Endothelial cell of umbilical vein (primary cell): Measurements from ENCODE around the gene ARHGAP21. TPM values are rescaled to one million over a fixed set of nuclear protein-coding genes. Genes with fewer than 3 reads are reported as not detected.

Experiments used
- BruUV-seq: library from RNA; stranded (reverse); fragments of 400-500 nt; replicated peaks from 2 replicates; lab custom pipeline; 2021; lab: Mats Ljungman, UMichigan
- CTCF ChIA-PET: fragments of 300-600, 350-600 bp; sonication (Branson Sonifier 250); formaldehyde crosslinking; loops from one replicate; lab custom pipeline; 2021; ENCODE audit warnings: antibody characterized with exemption, inconsistent platforms; lab: Charles Lee
- POLR2A ChIA-PET: fragments of 300-600, 350-600 bp; sonication (Branson Sonifier 250); formaldehyde crosslinking; loops from one replicate; lab custom pipeline; 2021; ENCODE audit warnings: antibody characterized with exemption, inconsistent platforms; lab: Charles Lee
- DNase-seq: peaks from one replicate; pipeline ENCODE4 v3.0.0-alpha.2; 2011; ENCODE audit warnings: low read depth, low spot score
- FAIRE-seq: peaks from 2 replicates; lab custom pipeline; 2011; peaks lifted over from hg19 to GRCh38; lab: Jason Lieb, UNC
- H2AFZ ChIP-seq: 2 replicates; pipeline ENCODE4 v1.6.0; 2012; ENCODE audit warnings: low read depth, low read length, control low read depth, inconsistent platforms
- H3K27ac ChIP-seq: 2 replicates; pipeline ENCODE4 v1.5.1; 2011; ENCODE audit warnings: low read depth, mild to moderate bottlenecking, control low read depth, low read length, moderate library complexity; ENCODE audit not compliant: insufficient read depth
- H3K27me3 ChIP-seq, 2 experiments: 2 replicates each; pipeline versions ENCODE4 v1.6.0 to v1.6.1; 2011; ENCODE audit warnings: low read length in 2 of 2, mixed read lengths in 1 of 2; ENCODE audit not compliant: control insufficient read depth in 2 of 2, insufficient read depth in 2 of 2
- H3K36me3 ChIP-seq, 2 experiments: 2 replicates in 1 of 2; 3 replicates in 1 of 2; pipeline ENCODE4 v1.5.1; 2011; ENCODE audit warnings: low read length in 2 of 2, mild to moderate bottlenecking in 1 of 2, moderate library complexity in 1 of 2; ENCODE audit not compliant: control insufficient read depth in 2 of 2, insufficient read depth in 2 of 2; ENCODE audit errors: extremely low read depth in 1 of 2
- H3K4me1 ChIP-seq: 3 replicates; pipeline ENCODE4 v1.5.1; 2011; ENCODE audit warnings: mild to moderate bottlenecking, low read length; ENCODE audit not compliant: control insufficient read depth, insufficient read depth; ENCODE audit errors: extremely low read depth
- H3K4me2 ChIP-seq: 2 replicates; pipeline ENCODE4 v1.6.1; 2011; ENCODE audit warnings: low read length, control low read depth, mixed read lengths; ENCODE audit not compliant: insufficient read depth
- H3K4me3 ChIP-seq, 3 experiments: fragments of 200-600 bp in 1 of 3; sonication (generic), shearing (Covaris generic) in 1 of 3; replicated peaks in 1 of 3; 2 replicates each; pipeline ENCODE4 v1.5.1; 2011 to 2016; ENCODE audit warnings: control low read depth in 3 of 3, low read length in 3 of 3, mild to moderate bottlenecking in 2 of 3, inconsistent platforms in 1 of 3, low read depth in 1 of 3, moderate library complexity in 1 of 3; ENCODE audit not compliant: insufficient read depth in 1 of 3
- H3K79me2 ChIP-seq: 2 replicates; pipeline ENCODE4 v1.6.0; 2012; ENCODE audit warnings: low read length, inconsistent platforms; ENCODE audit not compliant: control insufficient read depth, insufficient read depth
- H3K9ac ChIP-seq: replicated peaks from 2 replicates; pipeline ENCODE3; 2011; ENCODE audit warnings: low read length, control low read depth; ENCODE audit not compliant: insufficient read depth; ENCODE audit errors: extremely low read depth
- H3K9me1 ChIP-seq: replicated peaks from 3 replicates; pipeline ENCODE4 v1.6.0; 2011; ENCODE audit warnings: mild to moderate bottlenecking, low read length; ENCODE audit not compliant: control insufficient read depth, insufficient read depth; ENCODE audit errors: extremely low read depth
- H3K9me3 ChIP-seq: replicated peaks from 2 replicates; pipeline ENCODE4 v1.5.1; 2012; ENCODE audit warnings: low read length, inconsistent platforms; ENCODE audit not compliant: control insufficient read depth, insufficient read depth
- H4K20me1 ChIP-seq: replicated peaks from 2 replicates; pipeline ENCODE3; 2011; ENCODE audit warnings: mild to moderate bottlenecking, low read length; ENCODE audit not compliant: control insufficient read depth, insufficient read depth; ENCODE audit errors: extremely low read depth
- EZH2 ChIP-seq: IDR thresholded peaks from 2 replicates; pipeline ENCODE4 v1.6.1; 2012; ENCODE audit warnings: borderline replicate concordance, low read depth, mild to moderate bottlenecking, moderate library complexity, low read length, inconsistent platforms; ENCODE audit not compliant: severe bottlenecking
- JUN ChIP-seq: IDR thresholded peaks from 2 replicates; pipeline ENCODE4 v1.6.1; 2011; ENCODE audit warnings: borderline replicate concordance, low read depth; ENCODE audit not compliant: insufficient read length, insufficient read depth
- MYC ChIP-seq: IDR thresholded peaks from one replicate; pipeline ENCODE4 v1.6.1; 2011; ENCODE audit warnings: mild to moderate bottlenecking, low read depth, low read length
- POLR2AphosphoS5 ChIP-seq: IDR thresholded peaks from 2 replicates; pipeline ENCODE4 v1.6.1; 2012; ENCODE audit warnings: low read depth, mild to moderate bottlenecking, control low read depth, low read length, moderate library complexity; ENCODE audit not compliant: insufficient read depth
- dilution Hi-C: fragments of 300-500 bp; cut with MboI; formaldehyde crosslinking; loops from one replicate; pipeline ENCODE4 v1.15.0; 2019; ENCODE audit warnings: low sequenced_read_pairs; ENCODE audit not compliant: extremely low pct_ligation_motif_present
- intact Hi-C: fragments of 100-400 bp; cut with micrococcal nuclease; formaldehyde crosslinking; loops from one replicate; pipeline ENCODE4 v1.10.0; 2022
- polyA plus RNA-seq, 4 experiments: library from polyadenylated mRNA; depleted of rRNA in 3 of 4; stranded (reverse) in 3 of 4; unstranded in 1 of 4; fragments of >200 nt; gene quantifications; 2 replicates each; pipeline versions ENCODE4 v1.2.1 to v1.2.3, GENCODE V29; 2011 to 2012; ENCODE audit warnings: missing spikeins in 1 of 4
- total RNA-seq: library from RNA; stranded (reverse); gene quantifications from 2 replicates; pipeline ENCODE4 v1.2.3, GENCODE V29; 2021
- TF ChIP-seq, protein P1 (sequence below), 2 donors: IDR thresholded peaks; 1 replicate in 1 of 2; 2 replicates in 1 of 2; pipeline ENCODE4 v1.5.1; 2011; ENCODE audit warnings: low read length in 2 of 2, mild to moderate bottlenecking in 2 of 2, moderate library complexity in 2 of 2, control low read depth in 1 of 2, inconsistent platforms in 1 of 2, low read depth in 1 of 2; ENCODE audit not compliant: insufficient read depth in 1 of 2; ENCODE audit errors: extremely low read depth in 1 of 2

The ARHGAP21 gene
- total and polyA plus RNA-seq, 2 donors (not counting 3 experiments of a cell fraction or from before 2014, with no cell fraction given): 29.5 to 97.8 TPM

DNA sequence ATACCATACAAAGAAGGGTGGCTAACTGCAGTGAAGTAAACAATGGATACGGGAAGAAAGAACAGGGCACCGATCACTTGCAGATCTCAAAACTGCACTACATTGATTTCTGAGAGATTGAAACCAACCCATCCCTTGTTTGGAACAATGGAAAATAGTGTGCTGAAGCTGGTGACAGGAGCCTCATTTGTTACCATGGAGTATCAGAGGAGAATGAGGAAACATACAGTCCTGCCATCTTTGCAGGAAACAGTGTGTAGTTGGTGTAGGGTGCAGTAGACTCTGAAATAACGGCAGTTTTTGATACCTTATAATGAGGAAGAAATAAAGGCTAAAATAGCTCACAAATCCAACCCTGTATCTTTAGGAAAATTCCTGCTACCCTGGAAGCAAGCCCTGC lies 118.5 kb downstream of the ARHGAP21 start:
- TF ChIP-seq JUN (no peak), MYC (no peak)
- FAIRE-seq (no peak), DNase-seq (no peak)
- Histone ChIP-seq H3K36me3 (peaks cover 11 to 17% of the 10 kb centered on the region in 2 experiments), H3K9ac (no peak overlapping the region), H3K4me2 (no peak overlapping the region), H3K9me1 (no peaks in the 10 kb centered on the region), H3K4me1 (no peaks in the 10 kb centered on the region), H3K27me3 (no peaks in the 10 kb centered on the region), H3K9me3 (no peaks in the 10 kb centered on the region), H3K4me3 (no peak overlapping the region), H2AFZ (no peak overlapping the region), H4K20me1 (no peaks in the 10 kb centered on the region), H3K79me2 (peaks cover 5% of the 10 kb centered on the region), H3K27ac (no peak overlapping the region)
- CTCF ChIA-PET: interaction anchor here (0.7 to 1.3 kb wide), 4 partner anchors 11 to 508 kb away, joined by 3 to 8 read pairs (median 4); no protein-coding TSS in a partner anchor
- no TSS peak for BruUV-seq
- dilution Hi-C loops (no loop called here), intact Hi-C loops (no loop called here)
- POLR2A ChIA-PET: no interaction called here

DNA sequence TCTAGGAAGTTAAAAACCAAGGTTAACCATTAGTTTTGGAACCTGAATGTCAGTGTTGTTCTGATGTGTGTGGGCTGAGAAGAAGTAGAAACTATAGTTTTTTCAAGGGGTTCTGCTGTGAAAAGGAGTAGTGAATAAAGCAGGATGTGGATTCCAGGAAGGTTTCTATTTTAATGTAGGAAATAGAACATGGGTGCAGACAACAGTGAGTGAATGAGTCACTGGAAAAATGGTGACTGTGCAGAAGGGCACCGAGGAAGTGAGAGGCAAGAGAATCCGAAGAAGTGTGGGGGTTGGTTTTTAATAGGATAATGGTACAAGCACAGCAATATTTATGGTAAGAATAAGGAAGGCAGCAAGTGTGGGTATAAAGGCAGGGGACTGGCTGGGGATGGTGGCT lies 120.4 kb downstream of the ARHGAP21 start:
- Histone ChIP-seq H3K9me3 (no peaks in the 10 kb centered on the region), H3K9me1 (no peaks in the 10 kb centered on the region), H3K9ac (no peak overlapping the region), H3K36me3 (peaks cover 11 to 26% of the 10 kb centered on the region in 2 experiments), H4K20me1 (no peaks in the 10 kb centered on the region), H2AFZ (no peak overlapping the region), H3K79me2 (no peaks in the 10 kb centered on the region), H3K4me3 (no peak overlapping the region), H3K4me1 (no peaks in the 10 kb centered on the region), H3K27me3 (no peaks in the 10 kb centered on the region), H3K4me2 (no peak overlapping the region), H3K27ac (no peak overlapping the region)
- CTCF ChIA-PET: no interaction called here
- DNase-seq: no peak
- no TSS peak for BruUV-seq
- intact Hi-C loops: no loop called here
- no peak for FAIRE-seq
- TF ChIP-seq, protein P1, sequence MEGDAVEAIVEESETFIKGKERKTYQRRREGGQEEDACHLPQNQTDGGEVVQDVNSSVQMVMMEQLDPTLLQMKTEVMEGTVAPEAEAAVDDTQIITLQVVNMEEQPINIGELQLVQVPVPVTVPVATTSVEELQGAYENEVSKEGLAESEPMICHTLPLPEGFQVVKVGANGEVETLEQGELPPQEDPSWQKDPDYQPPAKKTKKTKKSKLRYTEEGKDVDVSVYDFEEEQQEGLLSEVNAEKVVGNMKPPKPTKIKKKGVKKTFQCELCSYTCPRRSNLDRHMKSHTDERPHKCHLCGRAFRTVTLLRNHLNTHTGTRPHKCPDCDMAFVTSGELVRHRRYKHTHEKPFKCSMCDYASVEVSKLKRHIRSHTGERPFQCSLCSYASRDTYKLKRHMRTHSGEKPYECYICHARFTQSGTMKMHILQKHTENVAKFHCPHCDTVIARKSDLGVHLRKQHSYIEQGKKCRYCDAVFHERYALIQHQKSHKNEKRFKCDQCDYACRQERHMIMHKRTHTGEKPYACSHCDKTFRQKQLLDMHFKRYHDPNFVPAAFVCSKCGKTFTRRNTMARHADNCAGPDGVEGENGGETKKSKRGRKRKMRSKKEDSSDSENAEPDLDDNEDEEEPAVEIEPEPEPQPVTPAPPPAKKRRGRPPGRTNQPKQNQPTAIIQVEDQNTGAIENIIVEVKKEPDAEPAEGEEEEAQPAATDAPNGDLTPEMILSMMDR (IDR thresholded peaks at IDR 0.05; ENCODE audit: extremely low read depth in 1 of 2, insufficient read depth in 1 of 2, low read depth in 1 of 2, low read length in 2 of 2): no peak
- peak; percentile 50 for TF ChIP-seq JUN
- TF ChIP-seq EZH2: no peak
- TF ChIP-seq POLR2AphosphoS5: no peak
- dilution Hi-C loops: no loop called here
- POLR2A ChIA-PET: no interaction called here
